HepG2 (cell line): Measurements from ENCODE around the gene PLEKHG5. TPM values are rescaled to one million over a fixed set of nuclear protein-coding genes. Genes with fewer than 3 reads are reported as not detected.

ENCODE experiments used
- ELF4 ChIP-seq: sonication (generic); formaldehyde crosslinking; IDR thresholded peaks from 2 replicates; pipeline ENCODE4 v1.5.0; 2020; ENCODE audit warnings: missing genetic modification reagents, mild to moderate bottlenecking, moderate library complexity, borderline replicate concordance
- HOXA3 ChIP-seq: sonication (generic); formaldehyde crosslinking; IDR thresholded peaks from 2 replicates; pipeline ENCODE4 v1.5.0; 2020; ENCODE audit warnings: missing genetic modification reagents
- NR2C2 ChIP-seq: sonication (generic); formaldehyde crosslinking; IDR thresholded peaks from 2 replicates; pipeline ENCODE4 v1.4.0; 2020; ENCODE audit warnings: missing genetic modification reagents, mild to moderate bottlenecking, moderate library complexity, borderline replicate concordance
- SAP130 ChIP-seq: IDR thresholded peaks from 2 replicates; pipeline ENCODE4 v1.6.1; 2016; ENCODE audit warnings: low read depth
- TFAP4 ChIP-seq: sonication (generic); IDR thresholded peaks from 2 replicates; pipeline ENCODE4 v1.6.1; 2016; ENCODE audit warnings: low read depth, borderline replicate concordance
- ZNF570 ChIP-seq: sonication (generic); formaldehyde crosslinking; IDR thresholded peaks from 2 replicates; pipeline ENCODE4 v1.4.0; 2020; ENCODE audit warnings: mild to moderate bottlenecking, missing genetic modification reagents, borderline replicate concordance
- ZNF768 ChIP-seq: sonication (generic); formaldehyde crosslinking; IDR thresholded peaks from 2 replicates; pipeline ENCODE4 v1.4.0; 2020; ENCODE audit warnings: missing genetic modification reagents
- polyA plus RNA-seq, 8 experiments: library from polyadenylated mRNA; depleted of rRNA in 3 of 8; stranded (reverse) in 7 of 8; unstranded in 1 of 8; fragments of >200 nt; fragmentation: Illumina TruSeq in 4 of 8; extraction: Trizol in 4 of 8; gene quantifications; 2 replicates each; pipeline versions ENCODE4 v1.2.1 to v1.2.3, GENCODE V29; 2011 to 2016; ENCODE audit warnings: low read depth in 4 of 8, missing spikeins in 1 of 8, mixed read lengths in 1 of 8; ENCODE audit not compliant: insufficient read depth in 1 of 8
- total RNA-seq, 5 experiments: library from RNA; depleted of rRNA; stranded (reverse); fragments of >200 nt; fragmentation: Illumina TruSeq; extraction: Trizol; gene quantifications; 2 replicates each; pipeline ENCODE4 v1.2.3, GENCODE V29; 2016; ENCODE audit warnings: low read depth in 1 of 5
- TF ChIP-seq, protein P1 (sequence below): sonication (generic); formaldehyde crosslinking; IDR thresholded peaks from 2 replicates; pipeline ENCODE4 v1.5.0; 2020; ENCODE audit warnings: mild to moderate bottlenecking, missing genetic modification reagents, borderline replicate concordance

Gene PLEKHG5
- total and polyA plus RNA-seq, 2 of the 13 experiments (the other 11 are each of a cell fraction or from before 2014, with no cell fraction given) = 1.9 to 3.5 TPM

- peak; percentile 31; the same call in 1 of the 2 replicates for TF ChIP-seq ZNF768 (CRISPR knock-in tag)
- TF ChIP-seq TFAP4 = peak; percentile 63; the same call in 1 of the 2 replicates
- peak; percentile 57 for TF ChIP-seq SAP130
- TF ChIP-seq NR2C2 = peak; percentile 44; the same call in 1 of the 2 replicates
- TF ChIP-seq ZNF570 (CRISPR knock-in tag) = no peak
- TF ChIP-seq HOXA3 (CRISPR knock-in tag) = peak; percentile 12; the same call in 1 of the 2 replicates
- peak; percentile 84; the same call in 1 of the 2 replicates for TF ChIP-seq ELF4 (CRISPR knock-in tag)
- TF ChIP-seq, protein P1, sequence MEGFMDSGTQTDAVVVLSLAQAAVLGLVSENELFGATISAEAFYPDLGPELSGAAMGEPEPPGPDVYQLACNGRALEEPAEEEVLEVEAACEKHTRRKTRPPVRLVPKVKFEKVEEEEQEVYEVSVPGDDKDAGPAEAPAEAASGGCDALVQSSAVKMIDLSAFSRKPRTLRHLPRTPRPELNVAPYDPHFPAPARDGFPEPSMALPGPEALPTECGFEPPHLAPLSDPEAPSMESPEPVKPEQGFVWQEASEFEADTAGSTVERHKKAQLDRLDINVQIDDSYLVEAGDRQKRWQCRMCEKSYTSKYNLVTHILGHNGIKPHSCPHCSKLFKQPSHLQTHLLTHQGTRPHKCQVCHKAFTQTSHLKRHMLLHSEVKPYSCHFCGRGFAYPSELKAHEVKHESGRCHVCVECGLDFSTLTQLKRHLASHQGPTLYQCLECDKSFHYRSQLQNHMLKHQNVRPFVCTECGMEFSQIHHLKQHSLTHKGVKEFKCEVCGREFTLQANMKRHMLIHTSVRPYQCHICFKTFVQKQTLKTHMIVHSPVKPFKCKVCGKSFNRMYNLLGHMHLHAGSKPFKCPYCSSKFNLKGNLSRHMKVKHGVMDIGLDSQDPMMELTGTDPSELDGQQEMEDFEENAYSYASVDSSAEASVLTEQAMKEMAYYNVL (CRISPR knock-in tag) = peak; percentile 12; the same call in 1 of the 2 replicates
- TF ChIP-seq, all 625 proteins: peak for 159
Observed at GRCh38 chr1:6490181-6491080, 1.0 kb downstream of the PLEKHG5 start (continued).
